ENCODE data around the gene SMYD3.

SMYD3 gene

GRCh38 chr1:246437961-246438360 is 69.1 kb downstream of the SMYD3 start:
- no peaks in the 10 kb centered on the region for H4K20me1 ChIP-seq
- no peak overlapping the region for H3K27ac ChIP-seq
- H3K4me3 ChIP-seq = no peak overlapping the region
- H3K36me3 ChIP-seq = peaks cover 0 to 20% (median 6%) of the 10 kb centered on the region in 11 experiments; a peak in 12 of 22 replicates
- no peaks in the 10 kb centered on the region for H3K27me3 ChIP-seq
- no peak overlapping the region for H3K4me2 ChIP-seq
- no peak overlapping the region for H3K9ac ChIP-seq
- H3K9me3 ChIP-seq (replicated peaks in 1 of 11) = peaks cover 18 to 47% (median 26%) of the 10 kb centered on the region in 11 experiments
- no peaks in the 10 kb centered on the region for H3K4me1 ChIP-seq
- no peak for TF ChIP-seq Cebpa-rat (IDR thresholded peaks at IDR 0.05)

- no peak overlapping the region for H3K9ac ChIP-seq
- no peak overlapping the region for H3K27ac ChIP-seq
- peaks cover 0 to 5% (median 0%) of the 10 kb centered on the region in 10 experiments; a peak in 3 of 20 replicates for H3K4me1 ChIP-seq
- H3K4me3 ChIP-seq = no peak overlapping the region
- peaks cover 0 to 20% (median 6%) of the 10 kb centered on the region in 11 experiments; a peak in 11 of 22 replicates for H3K36me3 ChIP-seq
- no peak overlapping the region for H3K4me2 ChIP-seq
- no peaks in the 10 kb centered on the region for H4K20me1 ChIP-seq
- peaks cover 13 to 38% (median 28%) of the 10 kb centered on the region in 11 experiments for H3K9me3 ChIP-seq (replicated peaks in 1 of 11)
- no peaks in the 10 kb centered on the region for H3K27me3 ChIP-seq
- TF ChIP-seq Cebpa-rat (IDR thresholded peaks at IDR 0.05) = no peak
Measured at GRCh38 chr1:246435421-246436041, 71.5 kb downstream of the SMYD3 start.

- Histone ChIP-seq H3K27ac (no peak overlapping the region), H3K9me3 (replicated peaks in 1 of 11) (peaks cover 15 to 43% (median 35%) of the 10 kb centered on the region in 11 experiments), H3K4me3 (no peak overlapping the region), H3K36me3 (peaks cover 0 to 14% (median 4%) of the 10 kb centered on the region in 11 experiments; a peak in 9 of 22 replicates), H3K9ac (no peak overlapping the region), H3K27me3 (no peaks in the 10 kb centered on the region), H4K20me1 (no peaks in the 10 kb centered on the region), H3K4me1 (peaks cover 0 to 7% (median 0%) of the 10 kb centered on the region in 10 experiments; a peak in 3 of 20 replicates), H3K4me2 (no peak overlapping the region)
- no peak for TF ChIP-seq Cebpa-rat (IDR thresholded peaks at IDR 0.05)
Measured at GRCh38 chr1:246434335-246434734, 72.7 kb downstream of the SMYD3 start.

- no peak overlapping the region for H3K9ac ChIP-seq
- H3K4me1 ChIP-seq = peaks cover 0 to 8% (median 0%) of the 10 kb centered on the region in 10 experiments; a peak in 4 of 20 replicates
- H4K20me1 ChIP-seq = no peaks in the 10 kb centered on the region
- H3K9me3 ChIP-seq (replicated peaks in 1 of 11) = peaks cover 11 to 40% (median 28%) of the 10 kb centered on the region in 11 experiments; a peak in 20 of 22 replicates
- no peak overlapping the region for H3K4me3 ChIP-seq
- no peak overlapping the region for H3K27ac ChIP-seq
- H3K27me3 ChIP-seq = no peaks in the 10 kb centered on the region
- no peak overlapping the region for H3K4me2 ChIP-seq
- H3K36me3 ChIP-seq = peaks cover 0 to 7% (median 3%) of the 10 kb centered on the region in 11 experiments; a peak in 3 of 22 replicates
- TF ChIP-seq Cebpa-rat (IDR thresholded peaks at IDR 0.05) = no peak
Measured at GRCh38 chr1:246428542-246429308, 78.4 kb downstream of the SMYD3 start.

- Histone ChIP-seq H3K27ac (no peak overlapping the region), H3K4me2 (no peak overlapping the region), H3K27me3 (no peaks in the 10 kb centered on the region), H3K9me3 (replicated peaks in 1 of 11) (peaks cover 11 to 33% (median 18%) of the 10 kb centered on the region in 11 experiments; a peak in 17 of 22 replicates), H3K4me1 (peaks cover 0 to 8% (median 0%) of the 10 kb centered on the region in 10 experiments; a peak in 4 of 20 replicates), H4K20me1 (no peaks in the 10 kb centered on the region), H3K36me3 (peaks cover 0 to 7% (median 0%) of the 10 kb centered on the region in 11 experiments; a peak in 3 of 22 replicates), H3K4me3 (no peak overlapping the region), H3K9ac (no peak overlapping the region)
- TF ChIP-seq Cebpa-rat (IDR thresholded peaks at IDR 0.05) = no peak
Measured at GRCh38 chr1:246427611-246428010, 79.5 kb downstream of the SMYD3 start.

GRCh38 chr1:246425895-246426294 is 81.2 kb downstream of the SMYD3 start:
- Histone ChIP-seq H3K9me3 (replicated peaks in 1 of 11) (peaks cover 11 to 28% (median 15%) of the 10 kb centered on the region in 11 experiments; a peak in 17 of 22 replicates), H4K20me1 (no peaks in the 10 kb centered on the region), H3K36me3 (peaks cover 0 to 7% (median 0%) of the 10 kb centered on the region in 11 experiments; a peak in 3 of 22 replicates), H3K4me1 (peaks cover 0 to 8% (median 0%) of the 10 kb centered on the region in 10 experiments; a peak in 4 of 20 replicates), H3K4me2 (no peak overlapping the region), H3K27ac (no peak overlapping the region), H3K9ac (no peak overlapping the region), H3K4me3 (no peak overlapping the region), H3K27me3 (no peaks in the 10 kb centered on the region)
- TF ChIP-seq Cebpa-rat (IDR thresholded peaks at IDR 0.05) = no peak

GRCh38 chr1:246425139-246425794 is 81.8 kb downstream of the SMYD3 start:
- no peak overlapping the region for H3K4me3 ChIP-seq
- no peak overlapping the region for H3K4me2 ChIP-seq
- no peak overlapping the region for H3K9ac ChIP-seq
- peaks cover 6 to 25% (median 14%) of the 10 kb centered on the region in 11 experiments; a peak in 17 of 22 replicates for H3K9me3 ChIP-seq (replicated peaks in 1 of 11)
- no peaks in the 10 kb centered on the region for H4K20me1 ChIP-seq
- peaks cover 0 to 8% (median 0%) of the 10 kb centered on the region in 10 experiments; a peak in 1 of 20 replicates for H3K4me1 ChIP-seq
- no peaks in the 10 kb centered on the region for H3K27me3 ChIP-seq
- H3K27ac ChIP-seq = no peak overlapping the region
- TF ChIP-seq Cebpa-rat (IDR thresholded peaks at IDR 0.05) = no peak
- peaks cover 0 to 7% (median 0%) of the 10 kb centered on the region in 11 experiments; a peak in 3 of 22 replicates for H3K36me3 ChIP-seq

- TF ChIP-seq Cebpa-rat (IDR thresholded peaks at IDR 0.05) = no peak
- Histone ChIP-seq H3K36me3 (peaks cover 0 to 18% (median 12%) of the 10 kb centered on the region in 11 experiments; a peak in 15 of 22 replicates), H3K4me1 (peaks cover 0 to 10% (median 4%) of the 10 kb centered on the region in 10 experiments; a peak in 5 of 20 replicates), H3K4me3 (no peak overlapping the region), H3K9ac (no peak overlapping the region), H4K20me1 (no peaks in the 10 kb centered on the region), H3K27me3 (no peaks in the 10 kb centered on the region), H3K4me2 (no peak overlapping the region), H3K9me3 (replicated peaks in 1 of 11) (peaks cover 11 to 24% (median 18%) of the 10 kb centered on the region in 11 experiments; a peak in 19 of 22 replicates), H3K27ac (no peak overlapping the region)
Measured at GRCh38 chr1:246420300-246420699, 86.8 kb downstream of the SMYD3 start.

Data from BLaER1 treated with 17β-estradiol and CSF1 and Interleukin-3, amounts not matched to agents 10 nM and 100 nM (cell line).